ENCODE results near the gene PARD3B.

DNA sequence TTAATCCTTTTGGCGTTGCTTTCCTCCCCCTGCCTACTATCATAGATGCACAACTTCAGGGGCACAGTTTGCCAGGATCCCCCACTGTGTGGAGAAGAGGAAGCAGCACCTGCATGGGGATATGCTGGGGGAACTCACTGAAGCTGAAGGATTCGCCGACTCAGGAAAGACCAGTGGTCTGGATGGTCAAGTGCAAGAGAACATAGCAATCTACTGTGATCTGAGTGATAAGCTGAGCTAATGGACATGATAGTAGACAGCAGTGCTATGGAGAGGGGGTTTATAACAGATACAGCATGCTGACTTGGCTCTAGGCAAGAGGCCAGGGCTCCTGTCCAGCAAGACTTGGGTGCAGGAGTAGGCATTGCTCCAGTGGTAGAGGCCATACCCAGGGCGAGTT lies 1012.6 kb downstream of the PARD3B start:
- TF ChIP-seq, protein P1, sequence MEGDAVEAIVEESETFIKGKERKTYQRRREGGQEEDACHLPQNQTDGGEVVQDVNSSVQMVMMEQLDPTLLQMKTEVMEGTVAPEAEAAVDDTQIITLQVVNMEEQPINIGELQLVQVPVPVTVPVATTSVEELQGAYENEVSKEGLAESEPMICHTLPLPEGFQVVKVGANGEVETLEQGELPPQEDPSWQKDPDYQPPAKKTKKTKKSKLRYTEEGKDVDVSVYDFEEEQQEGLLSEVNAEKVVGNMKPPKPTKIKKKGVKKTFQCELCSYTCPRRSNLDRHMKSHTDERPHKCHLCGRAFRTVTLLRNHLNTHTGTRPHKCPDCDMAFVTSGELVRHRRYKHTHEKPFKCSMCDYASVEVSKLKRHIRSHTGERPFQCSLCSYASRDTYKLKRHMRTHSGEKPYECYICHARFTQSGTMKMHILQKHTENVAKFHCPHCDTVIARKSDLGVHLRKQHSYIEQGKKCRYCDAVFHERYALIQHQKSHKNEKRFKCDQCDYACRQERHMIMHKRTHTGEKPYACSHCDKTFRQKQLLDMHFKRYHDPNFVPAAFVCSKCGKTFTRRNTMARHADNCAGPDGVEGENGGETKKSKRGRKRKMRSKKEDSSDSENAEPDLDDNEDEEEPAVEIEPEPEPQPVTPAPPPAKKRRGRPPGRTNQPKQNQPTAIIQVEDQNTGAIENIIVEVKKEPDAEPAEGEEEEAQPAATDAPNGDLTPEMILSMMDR (IDR thresholded peaks at IDR 0.05) = no peak
- TF ChIP-seq POLR2A (IDR thresholded peaks at IDR 0.05) = no peak
